HT1080 (cell line): ENCODE results near the gene EZH2. TPM values are rescaled to one million over a fixed set of nuclear protein-coding genes. Genes with fewer than 3 reads are reported as not detected.

ENCODE experiments used
- DNase-seq: peaks from one replicate; pipeline ENCODE4 v3.0.0-alpha.2; 2015; ENCODE audit warnings: low read depth
- total RNA-seq: library from RNA; depleted of rRNA; stranded (reverse); fragments of >200 nt; shearing (Covaris generic); gene quantifications from 2 replicates; pipeline ENCODE4 v1.2.3, GENCODE V29; 2014

EZH2 gene
- total RNA-seq, 1 experiment from 2014 or later = 30.2 TPM

DNA sequence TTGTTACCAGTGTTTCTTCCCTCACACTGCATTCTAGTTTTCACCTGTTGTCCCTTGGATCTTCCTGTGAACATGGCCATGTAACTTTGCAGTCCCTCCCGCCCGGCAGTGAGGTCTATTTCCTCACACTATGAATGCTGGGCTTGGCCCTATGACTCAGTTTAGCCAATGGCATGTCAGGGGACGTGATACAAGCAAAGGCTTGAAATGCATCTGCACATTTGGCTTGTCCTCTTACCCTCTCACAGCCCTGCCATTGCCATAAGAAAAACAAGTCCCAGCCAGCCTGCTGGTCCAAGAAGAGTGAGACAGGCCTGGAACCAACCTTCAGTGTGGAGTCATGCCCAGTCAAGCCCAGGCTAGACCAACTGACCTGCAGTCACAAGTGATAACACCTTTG lies 17.1 kb upstream of the EZH2 start:
- DNase-seq = no peak

DNA sequence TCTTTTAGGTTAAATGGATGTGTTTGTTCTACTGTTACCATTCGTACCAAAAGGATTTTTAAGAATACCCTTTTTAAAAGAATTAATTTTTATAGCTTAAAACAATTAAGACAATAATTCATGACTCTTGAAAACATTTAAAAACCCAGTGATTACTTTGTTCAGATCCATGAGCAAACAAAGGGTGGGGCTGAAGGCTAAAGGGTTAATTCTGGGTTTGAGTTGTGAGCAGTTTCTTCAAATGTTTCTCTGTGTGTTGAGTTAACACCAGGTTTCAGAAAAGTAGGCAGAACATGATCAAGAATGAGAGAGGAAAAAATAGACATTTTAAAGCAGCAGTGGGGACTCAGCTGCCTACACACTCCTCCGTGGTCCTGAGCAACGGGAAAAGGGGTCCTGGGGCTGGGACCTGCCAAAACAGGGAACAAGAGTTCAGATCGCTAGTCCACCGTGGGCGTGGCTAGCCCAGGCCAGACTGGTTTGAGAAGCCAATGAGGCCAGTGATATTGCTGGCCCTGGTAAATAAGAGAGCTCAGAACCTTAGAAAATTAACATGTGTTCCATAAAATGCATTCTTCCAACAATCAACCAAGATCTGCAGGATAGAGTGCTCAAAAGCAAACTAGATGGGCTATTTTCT lies 14.9 kb upstream of the EZH2 start:
- no peak for DNase-seq

DNA sequence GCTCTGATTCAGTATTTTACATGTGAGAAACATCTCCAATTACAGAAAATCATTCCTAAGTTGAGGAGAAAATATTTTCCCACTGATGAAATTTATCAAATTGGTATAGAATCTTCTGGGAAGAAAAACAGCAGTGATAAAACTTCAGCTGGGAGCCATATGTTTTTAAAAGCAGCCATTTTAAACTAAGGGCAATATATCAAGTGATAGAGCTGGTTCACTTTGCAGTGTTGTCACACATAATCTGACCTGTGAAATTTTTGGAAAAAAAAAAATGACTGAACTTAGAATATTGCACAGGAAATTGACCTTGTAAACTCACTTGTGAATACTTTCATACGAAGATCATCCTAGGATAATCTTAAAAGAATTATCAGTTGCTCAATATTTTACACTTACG lies 10.5 kb upstream of the EZH2 start:
- no peak for DNase-seq

DNA sequence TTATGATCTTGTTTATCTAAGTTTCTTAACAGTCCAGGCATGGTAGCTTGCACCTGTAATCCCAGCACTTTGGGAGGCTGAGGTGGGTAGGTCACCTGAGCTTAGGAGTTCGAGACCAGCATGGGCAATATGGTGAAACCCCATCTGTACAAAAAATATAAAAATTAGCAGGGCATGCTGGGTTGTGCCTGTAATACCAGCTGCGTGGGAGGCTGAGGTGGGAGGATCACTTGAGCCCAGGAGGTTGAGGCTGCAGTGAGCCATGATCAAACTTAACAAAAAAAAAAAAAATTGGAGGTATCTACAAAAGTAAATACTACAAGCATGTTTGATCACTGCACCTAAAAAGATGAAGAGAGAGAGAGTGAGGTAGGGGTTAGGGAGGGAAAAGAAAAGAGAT lies 9.0 kb upstream of the EZH2 start:
- DNase-seq = no peak

DNA sequence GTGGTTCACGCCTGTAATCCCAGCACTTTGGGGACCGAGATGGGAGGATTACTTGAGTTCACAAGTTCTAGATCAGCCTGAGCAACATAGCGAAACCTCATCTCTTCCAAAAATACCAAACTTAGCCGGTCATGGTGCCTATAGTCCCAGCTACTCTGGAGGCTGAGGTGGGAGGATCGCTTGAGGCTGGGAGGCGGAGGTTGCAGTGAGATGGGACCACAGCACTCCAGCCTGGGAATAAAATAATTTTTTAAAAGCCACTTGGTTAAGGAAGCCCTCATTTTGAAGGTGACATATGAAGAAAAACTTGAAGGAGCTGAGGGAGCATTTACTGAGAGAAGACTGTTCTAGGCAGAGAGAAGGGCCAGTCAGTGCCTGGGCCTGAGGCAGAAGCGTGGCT lies 4.2 kb upstream of the EZH2 start:
- no peak for DNase-seq

DNA sequence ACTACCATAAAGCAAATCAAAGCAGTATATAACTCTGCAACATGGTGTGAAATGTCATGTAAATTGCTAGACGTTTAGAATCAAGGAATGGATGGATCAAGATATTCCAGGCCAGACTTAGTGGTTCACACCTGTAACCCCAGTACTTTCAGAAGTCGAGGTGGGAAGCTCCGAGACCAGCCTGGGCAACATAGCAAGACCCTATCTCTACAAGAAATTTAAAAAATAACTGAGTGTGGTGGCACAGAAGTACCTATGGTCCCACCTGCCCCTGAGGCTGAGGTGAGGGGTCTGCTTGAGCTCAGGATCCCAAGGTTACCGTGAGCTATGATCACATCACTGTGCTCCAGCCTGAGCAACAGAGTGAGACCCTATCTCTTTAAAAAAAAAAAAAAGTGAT lies 2.8 kb upstream of the EZH2 start:
- no peak for DNase-seq

DNA sequence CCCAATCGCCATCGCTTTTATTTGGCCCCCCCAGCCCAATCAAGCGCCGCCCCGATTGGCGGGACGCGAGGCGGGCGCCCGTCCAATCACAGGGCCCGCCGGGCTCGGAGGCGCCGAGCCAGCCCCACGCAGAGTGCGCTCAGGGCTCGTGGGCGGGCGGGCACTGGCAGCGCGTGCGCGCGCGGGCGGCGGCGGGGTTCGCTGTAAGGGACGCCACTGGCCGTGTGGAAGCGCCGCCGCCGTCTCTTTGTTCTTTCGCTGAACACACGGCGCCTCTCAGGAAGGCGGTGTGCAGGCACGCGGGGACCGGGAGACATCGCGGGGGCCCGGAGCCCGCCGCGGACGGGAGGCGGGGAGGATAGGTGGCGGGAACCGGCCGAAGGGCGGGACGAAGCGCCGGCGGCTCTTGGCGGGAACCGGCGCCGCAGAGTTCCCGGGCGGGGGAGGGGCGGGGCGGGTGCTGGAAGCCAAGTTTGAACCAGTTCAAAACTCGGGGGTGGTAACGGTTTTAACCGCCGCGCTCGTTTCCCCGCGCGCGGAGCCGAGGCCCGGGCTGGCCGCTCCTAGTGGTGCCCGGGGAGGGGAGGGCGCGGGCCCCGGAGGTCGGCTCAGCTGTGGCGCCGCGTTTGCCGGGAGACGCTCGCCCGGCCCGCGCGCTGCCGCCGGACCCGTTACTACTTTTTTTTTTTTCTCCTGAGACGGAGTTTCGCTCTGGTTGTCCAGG lies 370 bp upstream of the EZH2 start:
- DNase-seq = peak; percentile 88

DNA sequence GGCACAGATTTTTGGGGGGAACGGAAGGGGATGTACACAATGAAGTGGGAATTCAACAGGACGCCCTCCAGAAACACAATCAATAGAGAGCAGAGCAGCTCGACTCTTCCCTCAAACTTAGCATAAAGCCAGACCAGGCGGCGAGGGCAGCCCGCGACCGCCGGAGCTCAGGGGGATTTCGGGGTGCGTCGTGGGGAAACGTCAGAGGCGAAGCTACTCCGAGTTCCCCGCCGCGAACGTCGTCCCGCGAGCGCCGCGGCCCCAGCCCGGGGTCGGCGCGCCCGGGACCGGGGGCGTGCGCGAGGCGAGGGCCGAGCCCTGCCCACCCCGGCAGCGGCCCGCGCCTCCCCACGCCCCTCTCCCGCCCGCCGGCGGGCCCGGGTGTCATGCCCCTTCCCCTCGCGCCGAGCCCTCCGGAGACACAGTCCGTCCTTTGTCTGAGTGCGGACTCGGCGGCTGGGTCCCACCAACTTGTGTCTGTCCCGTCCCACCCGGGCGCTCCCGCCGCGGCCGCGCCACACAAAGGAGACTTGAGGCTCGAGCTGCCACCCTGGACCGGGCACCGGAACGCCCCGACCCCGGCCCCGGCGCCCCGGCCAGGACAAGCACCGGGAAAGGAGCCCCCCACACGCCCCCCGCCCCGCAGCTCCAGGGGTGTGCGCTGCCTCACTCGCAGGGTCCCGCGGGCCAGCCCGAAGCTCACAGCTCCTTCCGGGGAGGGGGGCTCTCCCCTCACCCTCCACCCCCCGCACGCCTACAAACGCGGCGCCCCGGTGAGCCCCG lies 634 bp downstream of the EZH2 start:
- DNase-seq = no peak

DNA sequence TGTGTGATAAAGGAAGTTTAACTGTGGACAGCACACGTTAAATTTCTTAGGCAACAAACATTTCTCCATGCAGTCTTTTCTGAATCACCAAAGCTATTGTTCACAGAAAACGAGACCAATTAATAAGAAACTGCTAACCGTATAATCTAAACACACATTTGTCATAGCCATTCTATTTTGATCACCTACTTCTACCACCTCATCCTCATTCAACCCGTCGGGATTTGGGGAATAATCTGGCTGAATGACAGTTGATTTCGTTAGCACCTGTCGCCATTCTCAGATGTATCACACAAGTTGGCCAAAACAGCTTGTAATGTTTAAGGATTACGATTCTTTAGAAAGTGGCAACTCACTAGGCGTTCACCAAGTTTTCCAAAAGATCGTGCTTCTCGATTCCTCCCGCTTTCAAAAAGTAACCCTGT lies 1.2 kb downstream of the EZH2 start:
- peak; percentile 18 for DNase-seq

DNA sequence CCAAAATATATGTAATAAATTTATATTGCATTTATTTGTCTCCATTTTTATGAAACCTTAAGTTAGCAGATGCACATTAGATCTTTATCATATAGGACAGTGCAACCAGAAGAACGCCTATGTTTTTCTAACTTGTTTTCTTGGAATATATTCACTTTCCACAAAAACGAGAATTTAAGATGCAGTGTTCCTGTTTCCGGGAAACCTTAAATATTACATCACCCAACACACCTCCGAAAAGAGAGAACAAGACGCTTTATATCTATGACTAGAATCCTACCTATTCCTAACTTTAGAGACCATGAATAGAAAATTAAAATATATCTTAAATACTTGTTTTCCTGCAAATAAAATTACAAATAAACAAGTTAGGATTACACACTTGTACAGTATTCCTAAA lies 1.9 kb downstream of the EZH2 start:
- DNase-seq = no peak

DNA sequence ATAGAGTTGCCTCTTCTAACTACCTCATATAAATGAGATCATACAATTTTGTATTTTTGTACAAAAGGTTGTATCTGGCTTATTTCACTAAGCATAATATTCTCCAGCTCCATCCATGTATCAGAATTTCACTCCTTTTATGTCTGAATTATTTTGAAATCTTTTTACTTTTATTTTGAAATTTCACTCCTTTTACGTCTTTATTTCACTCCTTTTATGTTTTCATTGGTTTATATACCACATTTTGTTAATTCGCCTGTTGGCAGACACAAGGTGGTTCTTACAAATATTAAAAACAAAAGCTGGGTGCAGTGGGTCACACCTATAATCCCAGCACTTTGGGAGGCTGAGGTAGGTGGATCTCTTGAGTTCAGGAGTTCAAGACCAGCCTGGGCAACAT lies 5.8 kb downstream of the EZH2 start:
- no peak for DNase-seq

DNA sequence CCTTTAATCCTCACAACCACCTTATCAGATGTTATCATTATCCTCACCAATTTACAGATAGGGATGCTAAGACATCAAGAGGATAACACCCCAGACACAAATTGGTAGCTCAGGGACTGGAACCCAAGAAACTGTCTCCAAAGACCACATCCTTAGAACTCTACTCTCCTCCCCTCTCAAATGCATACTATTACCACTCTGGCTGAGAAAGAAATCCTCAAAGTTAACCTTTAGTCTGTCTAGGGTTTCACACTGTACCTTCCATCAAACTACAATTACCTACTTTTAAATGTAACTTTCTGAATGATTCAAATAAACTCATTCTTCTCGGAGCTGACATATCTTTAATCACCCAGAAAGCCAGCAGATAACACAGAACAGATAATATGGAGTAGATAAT lies 6.6 kb downstream of the EZH2 start:
- DNase-seq = no peak

DNA sequence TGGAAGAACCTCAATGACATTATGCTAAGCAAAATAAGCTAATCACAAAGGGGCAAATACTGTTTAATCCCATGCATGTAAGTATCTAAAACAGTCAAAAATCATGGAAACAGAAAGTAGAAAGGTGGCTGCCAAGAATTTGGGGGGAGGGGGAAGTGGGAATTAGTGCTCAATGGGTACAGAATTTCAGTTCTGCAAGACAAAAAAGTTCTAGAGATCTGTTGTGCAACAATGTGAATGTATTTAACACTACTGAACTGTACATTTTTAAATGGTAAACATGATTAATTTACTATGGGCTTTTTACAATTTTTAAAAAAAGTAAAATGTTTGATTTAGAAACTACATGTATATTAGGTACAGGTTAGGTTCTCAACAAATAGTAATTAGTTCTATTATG lies 11.9 kb downstream of the EZH2 start:
- DNase-seq = no peak

DNA sequence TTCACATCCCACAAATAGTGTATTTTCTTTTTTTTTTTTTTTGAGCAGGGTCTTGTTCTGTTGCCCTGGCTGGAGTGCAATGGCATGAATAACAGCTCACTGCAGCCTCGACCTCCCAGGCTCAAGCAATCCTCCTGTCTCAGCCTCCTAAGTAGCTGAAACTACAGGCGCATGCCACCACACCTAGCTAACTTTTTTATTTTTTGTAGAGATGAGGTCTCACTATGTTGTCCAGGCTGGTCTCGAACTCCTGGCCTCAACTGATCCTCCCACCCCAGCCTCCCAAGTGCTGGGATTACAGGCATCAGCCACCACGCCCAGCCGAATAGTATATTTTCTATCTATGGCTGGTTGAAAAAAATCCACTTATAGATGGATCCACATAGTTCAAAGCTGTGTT lies 12.5 kb downstream of the EZH2 start:
- no peak for DNase-seq

DNA sequence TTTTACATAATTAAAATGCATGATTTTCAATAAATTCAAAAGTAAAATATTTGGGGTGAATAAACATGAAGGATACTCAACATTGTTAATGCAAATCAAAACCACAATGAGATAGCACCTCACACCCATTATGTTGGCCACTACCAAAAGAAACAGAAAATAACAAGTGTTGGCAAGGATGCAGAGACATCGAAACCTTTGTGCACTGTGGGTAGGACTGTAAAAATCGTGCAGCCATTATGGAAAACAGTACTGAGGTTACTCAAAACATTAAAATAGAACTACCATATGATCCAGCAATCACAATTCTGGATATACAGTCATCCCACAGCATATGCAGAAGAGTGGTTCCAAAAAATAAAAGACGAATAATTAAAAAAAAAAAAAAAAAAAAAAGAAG lies 13.1 kb downstream of the EZH2 start:
- no peak for DNase-seq

DNA sequence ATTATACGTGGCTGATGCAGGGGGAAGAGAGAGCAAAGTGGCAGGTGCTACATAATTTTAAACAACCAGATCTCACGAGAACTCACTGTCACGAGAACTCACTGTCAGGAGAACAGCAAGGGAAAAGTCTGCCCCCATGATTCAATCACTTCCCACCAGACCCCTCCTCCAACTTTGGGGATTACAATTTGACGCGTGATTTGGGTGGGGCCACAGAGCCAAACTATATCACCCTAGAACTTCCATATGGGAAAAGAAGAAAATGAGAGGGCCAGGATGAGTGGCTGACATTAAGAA lies 15.8 kb downstream of the EZH2 start:
- no peak for DNase-seq

DNA sequence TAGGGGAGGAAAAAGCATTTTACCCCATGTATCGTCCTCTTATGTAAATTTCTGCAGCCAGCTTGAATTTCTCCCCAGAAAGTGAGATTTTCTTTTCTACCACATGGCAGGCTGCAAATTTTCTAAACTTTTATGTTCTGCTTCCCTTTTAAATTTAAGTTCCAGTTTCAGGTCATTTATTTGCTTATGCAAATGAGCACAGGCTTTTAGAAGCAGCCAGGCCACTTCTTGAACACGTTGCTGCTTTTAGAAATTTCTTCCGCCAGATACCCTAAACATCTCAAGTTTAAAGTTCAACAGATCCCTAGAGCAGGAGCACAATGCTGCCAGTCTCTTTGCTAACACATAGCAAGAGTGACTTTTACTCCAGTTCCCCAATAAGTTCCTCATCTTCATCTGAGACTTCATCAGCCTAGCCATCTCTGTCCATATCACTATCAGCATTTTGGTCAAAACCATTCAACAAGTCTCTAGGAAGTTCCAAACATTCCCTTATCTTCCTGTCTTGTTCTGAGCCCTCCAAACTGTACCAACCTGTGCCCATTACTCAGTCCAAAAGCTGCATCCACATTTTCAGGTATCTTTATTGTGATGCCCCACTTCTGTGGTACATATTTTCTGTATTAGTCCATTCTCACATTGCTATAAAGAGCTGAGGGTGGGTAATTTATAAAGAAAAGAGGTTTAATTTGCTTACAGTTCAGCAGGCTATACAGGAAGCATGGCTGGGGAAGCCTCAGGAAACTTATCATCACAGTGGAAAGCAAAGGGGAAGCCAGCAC lies 16.3 kb downstream of the EZH2 start:
- DNase-seq = no peak

DNA sequence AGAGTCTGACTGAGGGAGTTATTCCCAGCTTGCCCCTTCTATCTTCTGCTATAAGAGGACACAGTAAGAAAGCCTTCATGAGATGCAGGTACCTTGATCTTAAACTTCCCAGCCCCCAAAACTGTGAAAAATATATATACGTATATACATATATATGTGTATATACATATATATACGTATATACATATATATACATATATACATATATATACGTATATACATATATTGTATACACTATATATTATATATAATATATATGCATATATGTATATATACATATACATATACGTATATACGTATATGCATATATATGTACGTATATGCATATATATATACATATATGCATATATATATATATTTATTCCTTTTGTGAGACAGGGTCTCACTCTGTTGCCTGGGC lies 17.7 kb downstream of the EZH2 start:
- DNase-seq = no peak

DNA sequence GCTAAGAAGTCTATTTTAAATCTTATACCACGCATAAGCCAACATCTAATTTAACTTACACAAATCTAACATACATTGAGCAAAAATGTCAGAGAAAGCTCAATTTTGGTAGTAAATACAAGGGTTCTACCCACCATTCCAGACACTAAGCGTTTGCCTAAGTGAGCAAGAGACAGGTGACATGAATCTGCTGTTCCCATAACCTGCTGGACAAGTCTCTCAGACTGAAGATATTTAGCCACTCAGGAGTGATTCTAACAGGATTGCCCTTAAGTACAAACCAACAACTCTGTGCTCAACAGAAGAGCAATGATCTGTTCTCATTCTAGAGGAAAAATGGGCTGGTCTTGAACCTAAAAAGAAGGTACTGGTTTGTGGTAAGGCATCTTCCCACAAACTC lies 18.8 kb downstream of the EZH2 start:
- no peak for DNase-seq

DNA sequence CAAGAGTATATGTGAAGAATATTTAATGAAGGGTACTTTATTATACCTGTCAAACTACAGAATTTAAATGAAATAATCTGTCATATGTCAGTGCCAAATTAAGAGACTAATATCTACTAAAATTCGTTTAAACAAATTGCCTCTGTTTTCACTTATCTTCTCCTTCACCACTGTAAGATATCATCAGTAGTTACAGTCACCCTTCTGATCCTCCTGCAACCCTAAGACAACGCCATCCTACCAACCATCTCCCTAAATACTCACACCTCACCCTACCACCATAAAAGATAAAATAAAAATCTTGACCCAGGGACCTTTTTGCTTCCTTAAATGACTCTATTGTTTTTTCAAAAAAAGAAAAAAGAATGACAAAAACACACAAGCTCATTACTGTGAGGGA lies 20.8 kb downstream of the EZH2 start:
- no peak for DNase-seq

DNA sequence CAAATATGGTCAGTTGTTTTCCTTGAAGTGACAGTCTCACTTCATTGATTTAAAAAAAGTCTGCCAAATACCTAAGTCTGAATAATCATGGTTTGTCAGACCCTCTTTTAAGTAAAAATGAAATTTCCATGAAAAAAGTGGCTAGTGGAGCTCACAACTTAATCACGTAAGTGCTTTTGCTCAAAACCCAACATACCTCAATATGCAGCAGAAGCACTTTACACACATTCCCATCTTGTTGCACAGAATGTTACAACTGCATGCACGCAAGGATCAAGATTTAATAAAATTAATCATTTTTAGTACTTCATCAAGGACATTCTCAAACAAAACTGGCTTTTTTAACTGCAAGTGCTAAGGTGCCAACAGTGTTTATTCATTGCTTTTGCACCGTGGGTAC lies 21.6 kb downstream of the EZH2 start:
- DNase-seq = no peak

DNA sequence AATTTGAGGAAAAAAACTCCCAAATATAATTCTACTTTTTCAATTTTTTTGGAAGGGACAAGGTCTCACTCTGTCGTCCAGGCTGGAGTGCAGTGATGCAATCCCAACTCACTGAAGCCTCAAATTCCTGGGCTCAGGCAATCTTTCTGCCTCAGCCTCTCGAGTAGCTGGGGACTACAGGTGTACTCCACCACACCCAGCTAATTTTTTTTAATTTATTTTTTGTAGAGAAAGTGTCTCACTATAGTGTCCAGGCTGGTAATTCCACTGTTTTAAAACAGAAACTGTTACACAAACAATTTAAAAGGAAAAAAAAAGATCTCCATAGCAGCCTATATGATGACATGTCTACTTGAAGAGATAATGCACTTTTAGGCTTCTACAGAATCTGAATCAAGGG lies 25.6 kb downstream of the EZH2 start:
- DNase-seq = no peak
